A204.1 (cell line): ENCODE measurements around the gene CES2.
"Not testable (repeated sequence)": the region's sequence is repeated elsewhere in the genome, so short reads cannot be mapped to it uniquely, and the experiment has no call there.

Source experiments
- FAIRE-seq: peaks from 2 replicates; lab custom pipeline; 2012; peaks lifted over from hg19 to GRCh38; lab: Jason Lieb, UNC

Gene CES2, protein sequence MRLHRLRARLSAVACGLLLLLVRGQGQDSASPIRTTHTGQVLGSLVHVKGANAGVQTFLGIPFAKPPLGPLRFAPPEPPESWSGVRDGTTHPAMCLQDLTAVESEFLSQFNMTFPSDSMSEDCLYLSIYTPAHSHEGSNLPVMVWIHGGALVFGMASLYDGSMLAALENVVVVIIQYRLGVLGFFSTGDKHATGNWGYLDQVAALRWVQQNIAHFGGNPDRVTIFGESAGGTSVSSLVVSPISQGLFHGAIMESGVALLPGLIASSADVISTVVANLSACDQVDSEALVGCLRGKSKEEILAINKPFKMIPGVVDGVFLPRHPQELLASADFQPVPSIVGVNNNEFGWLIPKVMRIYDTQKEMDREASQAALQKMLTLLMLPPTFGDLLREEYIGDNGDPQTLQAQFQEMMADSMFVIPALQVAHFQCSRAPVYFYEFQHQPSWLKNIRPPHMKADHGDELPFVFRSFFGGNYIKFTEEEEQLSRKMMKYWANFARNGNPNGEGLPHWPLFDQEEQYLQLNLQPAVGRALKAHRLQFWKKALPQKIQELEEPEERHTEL

DNA sequence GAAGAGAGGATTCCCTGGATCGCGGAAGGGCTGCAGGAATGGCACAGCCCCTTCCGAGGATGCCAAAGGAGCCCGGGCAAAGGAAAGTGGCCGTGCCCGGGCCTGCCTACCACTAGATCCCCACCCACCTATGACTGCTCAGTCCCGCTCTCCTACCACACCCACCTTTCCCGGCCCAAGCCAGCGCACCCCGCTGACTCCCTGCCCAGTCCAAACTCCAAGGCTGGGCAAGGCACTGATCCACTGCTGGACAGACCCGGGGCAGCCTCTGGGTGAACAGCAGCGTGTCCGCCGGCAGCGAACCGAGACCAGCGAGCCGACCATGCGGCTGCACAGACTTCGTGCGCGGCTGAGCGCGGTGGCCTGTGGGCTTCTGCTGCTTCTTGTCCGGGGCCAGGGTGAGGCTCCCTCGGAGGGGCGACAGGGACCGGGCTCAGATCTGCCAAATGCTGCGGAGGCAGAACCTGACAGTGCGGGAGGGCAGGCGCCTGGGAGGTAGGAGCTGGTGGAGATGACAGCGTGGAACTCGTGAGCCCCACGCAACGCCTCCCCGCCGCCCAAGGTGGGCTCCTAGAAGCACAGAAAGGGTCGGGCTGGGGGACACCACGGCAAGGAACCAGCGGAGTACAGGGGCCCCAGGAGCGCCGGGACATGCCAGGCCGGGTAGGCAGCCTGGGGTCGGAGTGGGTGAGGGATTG is at the start of gene CES2:
CES2 (plus strand) TSS at position 203 of the 698 bp plus-strand sequence; CDS start at position 323, 120 bp downstream.
- FAIRE-seq, result no peak

DNA sequence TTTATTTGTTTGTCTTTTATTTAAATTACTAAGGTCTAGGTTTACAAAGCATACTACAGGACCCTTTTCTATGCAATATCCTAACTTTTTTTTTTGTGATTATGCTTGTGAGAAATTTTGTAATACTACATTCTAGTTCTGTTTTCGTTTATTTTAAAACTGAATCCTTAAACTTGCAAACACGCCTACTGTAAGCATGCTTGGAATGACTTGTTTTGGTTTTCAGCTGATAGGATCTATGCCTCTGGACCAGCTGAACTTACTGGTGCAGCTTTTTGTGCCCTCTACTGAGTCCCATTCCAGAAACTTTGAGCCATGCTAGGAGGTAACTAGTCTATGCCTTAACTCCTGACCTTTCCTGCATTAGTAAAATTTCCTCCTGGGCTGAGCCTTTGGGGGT is 49.0 kb upstream of the CES2 start:
- no peak for FAIRE-seq

DNA sequence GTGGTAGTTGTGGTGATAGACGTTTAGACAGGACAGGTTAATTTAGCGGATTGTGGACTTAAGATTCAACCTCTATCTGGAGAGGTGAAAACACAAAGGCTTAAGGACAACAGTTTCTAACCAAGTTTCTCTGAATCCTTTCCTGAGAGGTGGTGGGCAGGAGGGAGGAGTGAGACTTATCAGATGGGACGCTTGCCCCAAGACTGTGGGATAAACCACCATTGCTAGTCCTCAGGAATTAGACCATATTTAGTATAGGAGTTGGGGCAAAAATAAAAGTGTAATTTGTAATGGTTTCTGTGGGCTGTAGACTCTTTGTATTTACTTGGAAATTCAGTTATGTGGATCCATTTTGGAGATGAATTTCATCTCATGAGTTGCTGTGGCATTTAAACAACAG is 48.4 kb upstream of the CES2 start:
- no peak for FAIRE-seq

DNA sequence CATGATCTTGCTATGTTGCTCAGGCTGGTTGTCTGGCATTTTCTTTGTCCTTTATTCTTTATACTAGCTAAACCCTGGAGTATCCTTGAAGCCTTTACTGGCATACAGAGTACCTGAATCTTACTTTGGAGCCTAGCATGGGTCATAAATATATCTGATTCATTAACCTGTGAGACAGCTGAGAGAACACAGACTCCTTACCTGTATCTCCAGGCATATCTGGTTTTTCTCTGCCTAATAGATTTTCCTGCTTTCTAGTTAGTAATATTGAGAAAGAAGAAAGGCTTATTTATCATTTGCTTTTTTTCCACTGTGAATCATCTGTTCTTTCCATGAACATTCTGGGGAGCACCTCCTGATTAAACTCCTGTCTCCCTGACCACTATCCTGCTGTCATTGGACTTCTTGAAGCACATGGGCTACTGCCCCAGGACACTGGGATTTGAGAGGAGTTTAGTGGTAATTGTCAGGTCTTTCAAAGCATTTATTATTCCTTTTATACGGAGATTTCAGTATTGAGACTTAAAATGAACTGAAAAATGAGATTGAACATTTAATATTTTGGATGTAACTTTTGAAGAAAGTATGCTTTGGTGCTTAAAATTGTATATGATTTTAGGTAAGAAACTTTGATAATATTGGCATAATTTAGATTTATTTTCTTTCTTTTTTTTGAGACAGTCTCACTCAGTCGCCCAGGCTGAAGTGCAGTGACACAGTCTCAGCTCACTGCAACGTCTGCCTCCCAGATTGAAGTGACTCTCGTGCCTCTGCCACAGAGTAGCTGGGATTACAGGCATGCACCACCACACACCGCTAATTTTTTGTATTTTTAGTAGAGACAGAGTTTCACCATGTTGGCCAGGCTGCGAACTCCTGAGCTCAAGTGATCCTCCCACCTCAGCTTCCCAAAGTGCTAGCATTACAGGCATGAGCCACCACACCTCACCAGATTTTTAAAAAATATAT is 46.4 kb upstream of the CES2 start:
- no peak for FAIRE-seq

DNA sequence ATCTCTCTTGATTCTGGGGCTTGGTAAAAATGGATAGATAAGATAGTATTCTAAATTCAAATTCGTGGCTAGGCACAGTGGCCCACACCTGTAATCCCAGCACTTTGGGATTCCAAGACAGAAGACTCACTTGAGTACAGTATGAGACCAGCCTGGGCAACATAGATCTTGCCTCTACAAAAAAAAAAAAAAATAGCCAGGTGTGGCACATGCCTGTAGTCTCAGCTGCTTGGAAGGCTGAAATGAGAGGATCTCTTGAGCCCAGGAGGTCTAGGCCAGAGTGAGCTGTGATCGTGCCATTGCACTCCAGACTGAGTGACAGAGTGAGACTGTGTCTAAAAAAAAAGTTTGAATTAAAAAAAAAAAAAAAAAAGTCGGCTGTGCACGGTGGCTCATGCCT is 45.7 kb upstream of the CES2 start:
- FAIRE-seq, result no peak

DNA sequence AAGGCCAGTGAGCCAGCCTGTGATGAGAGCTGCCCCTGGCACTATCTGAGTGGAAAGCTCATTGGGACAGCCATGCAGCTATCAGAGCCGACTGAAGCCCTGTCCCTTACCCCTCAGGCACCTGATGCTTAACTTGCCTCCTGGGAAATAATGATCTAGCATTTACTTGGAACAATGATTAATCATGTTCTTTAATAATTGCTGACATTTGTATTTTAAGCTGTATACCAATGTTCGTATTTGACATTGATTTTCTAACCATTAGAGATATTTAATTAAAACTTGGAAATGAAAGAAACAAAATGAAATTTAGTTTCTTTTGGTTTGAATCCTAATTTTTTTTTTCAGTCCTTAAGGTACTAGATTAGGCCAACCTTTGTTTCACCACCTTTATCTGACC is 44.5 kb upstream of the CES2 start:
- FAIRE-seq, result no peak

DNA sequence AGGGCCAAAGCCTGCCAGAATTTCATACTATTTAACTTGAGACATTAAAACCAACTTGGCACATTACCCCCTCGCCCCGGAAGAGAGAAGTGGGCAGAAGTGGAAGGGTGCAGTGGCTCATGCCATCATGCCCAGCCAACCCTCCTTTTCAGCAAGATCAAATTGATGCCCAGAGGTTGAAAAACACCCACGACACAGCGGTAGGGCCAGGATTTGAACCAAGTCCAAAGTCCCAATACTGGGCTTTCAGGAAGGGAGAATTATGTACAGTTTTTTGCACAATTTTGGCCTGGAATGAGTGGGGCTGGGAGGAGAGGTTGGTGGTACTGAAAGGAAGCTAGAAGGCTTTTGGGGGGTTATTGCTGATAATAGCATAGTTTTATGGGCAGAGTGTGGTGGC is 44.0 kb upstream of the CES2 start:
- no peak for FAIRE-seq

DNA sequence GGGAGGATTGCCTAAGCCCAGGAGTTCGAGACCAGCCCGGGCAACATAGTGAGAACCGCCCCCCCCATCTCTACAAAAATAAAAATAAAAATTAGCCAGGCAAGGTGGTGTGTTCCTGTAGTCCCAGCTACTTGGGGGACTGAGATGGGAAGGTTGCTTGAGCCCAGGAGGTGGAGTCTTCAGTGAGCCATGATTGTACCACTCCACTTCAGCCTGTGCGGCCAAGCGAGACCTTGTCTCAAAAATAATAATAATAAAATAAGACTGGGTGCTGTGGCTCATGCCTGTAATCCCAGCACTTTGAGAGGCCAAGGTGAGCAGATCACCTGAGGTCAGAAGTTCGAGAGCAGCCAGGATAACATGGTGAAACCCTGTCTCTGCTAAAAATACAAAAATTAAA is 43.5 kb upstream of the CES2 start:
- FAIRE-seq, result no peak

DNA sequence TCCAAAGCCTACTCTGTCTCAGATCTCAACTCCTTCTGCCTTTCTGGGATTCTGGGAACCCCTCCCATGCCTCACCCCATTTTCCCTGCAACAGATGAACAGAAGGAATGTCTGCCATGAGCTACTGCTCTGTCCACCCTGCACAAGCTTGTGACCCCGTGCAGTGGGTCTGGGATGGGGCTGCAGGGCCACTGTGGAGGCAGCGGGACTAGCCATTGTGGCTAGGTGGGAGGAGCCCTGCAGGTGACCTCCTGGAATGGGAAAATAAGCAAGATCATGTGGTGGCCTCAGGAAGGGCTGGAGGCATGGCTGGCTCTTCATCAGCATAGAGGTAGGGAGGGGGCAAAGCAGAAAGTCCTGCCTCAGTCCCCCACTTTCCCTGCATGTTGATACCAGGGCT is 41.3 kb upstream of the CES2 start:
- FAIRE-seq, result no peak

DNA sequence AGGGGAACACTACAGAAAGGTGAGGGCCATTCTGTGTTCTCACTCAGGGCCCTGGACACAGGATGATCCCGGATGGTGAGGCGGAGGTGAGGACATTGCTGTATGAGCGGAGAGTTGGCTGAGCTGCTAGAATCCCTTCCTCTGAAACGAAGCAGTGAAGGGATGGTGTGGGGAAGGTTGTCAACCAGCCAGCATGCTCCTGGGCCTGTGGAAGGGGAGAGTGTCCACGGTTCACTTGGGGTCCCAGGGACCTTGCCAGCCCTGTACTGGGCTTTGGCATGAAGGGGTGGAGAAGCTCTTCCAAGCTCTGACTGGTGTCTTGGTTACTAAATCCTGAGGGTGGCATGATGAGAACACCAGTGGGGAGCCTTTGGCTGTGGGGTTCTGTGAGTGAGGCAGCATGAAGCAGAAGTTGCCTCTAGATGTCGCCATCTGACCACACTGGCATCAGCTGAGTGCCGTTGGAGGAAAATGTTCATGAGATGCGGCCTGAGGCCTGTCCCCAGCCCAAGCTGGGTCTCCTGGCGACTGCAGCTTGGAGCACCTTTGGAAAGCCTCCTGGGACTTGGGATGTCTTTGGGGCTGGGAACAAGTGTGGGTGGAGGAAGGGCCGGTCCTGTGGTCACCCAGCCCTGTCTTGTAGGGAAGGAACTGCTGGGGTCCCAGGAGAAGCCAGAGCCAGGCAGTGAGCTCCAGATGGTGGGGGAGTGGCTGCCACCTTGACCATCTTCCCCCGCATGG is 40.2 kb upstream of the CES2 start:
- no peak for FAIRE-seq

DNA sequence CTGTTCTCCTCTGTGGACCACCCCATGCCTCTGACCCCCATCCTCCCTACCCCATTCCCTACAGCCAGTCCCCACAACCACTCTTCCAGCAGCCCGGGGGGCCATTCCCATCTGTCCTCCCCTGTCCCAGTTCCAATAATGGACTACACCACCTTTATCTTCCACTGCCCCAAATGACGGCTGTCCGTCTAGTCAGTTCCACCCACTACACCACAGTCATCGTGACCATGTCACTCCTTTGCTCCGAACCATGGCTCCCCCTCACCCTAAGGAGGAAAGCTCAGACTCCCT is 39.7 kb upstream of the CES2 start:
- no peak for FAIRE-seq

DNA sequence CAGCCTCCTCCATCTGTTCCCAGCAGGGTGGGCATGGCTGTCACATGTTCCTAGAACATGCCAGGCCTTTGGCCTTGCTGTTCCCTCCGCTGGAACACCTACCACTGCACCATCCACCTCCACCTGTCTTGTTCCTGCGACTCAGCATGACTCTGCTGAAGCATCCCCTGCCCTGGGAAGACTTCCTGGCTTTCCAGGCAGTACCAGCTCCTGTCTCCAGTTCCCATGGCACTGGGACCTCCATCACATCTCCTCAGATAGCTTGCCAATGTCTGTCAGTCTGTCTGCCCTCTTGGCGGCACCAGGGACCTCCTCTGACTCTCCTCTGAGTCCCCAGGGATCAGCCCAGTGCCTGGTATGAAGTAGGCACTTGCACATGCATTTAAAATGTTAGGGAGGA is 39.3 kb upstream of the CES2 start:
- FAIRE-seq, result no peak

DNA sequence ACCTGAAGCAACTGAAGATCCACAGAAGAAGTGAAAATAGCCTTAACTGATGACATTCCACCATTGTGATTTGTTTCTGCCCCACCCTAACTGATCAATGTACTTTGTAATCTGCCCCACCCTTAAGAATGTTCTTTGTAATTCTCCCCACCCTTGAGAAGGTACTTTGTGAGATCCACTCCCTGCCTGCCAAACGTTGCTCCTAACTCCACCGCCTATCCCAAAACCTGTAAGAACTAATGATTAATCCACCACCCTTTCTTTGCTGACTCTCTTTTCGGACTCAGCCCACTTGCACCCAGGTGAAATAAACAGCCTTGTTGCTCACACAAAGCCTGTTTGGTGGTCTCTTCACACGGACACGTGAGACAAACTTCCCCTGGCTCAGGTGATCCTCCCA is 38.6 kb upstream of the CES2 start:
- not testable (repeated sequence) for FAIRE-seq

DNA sequence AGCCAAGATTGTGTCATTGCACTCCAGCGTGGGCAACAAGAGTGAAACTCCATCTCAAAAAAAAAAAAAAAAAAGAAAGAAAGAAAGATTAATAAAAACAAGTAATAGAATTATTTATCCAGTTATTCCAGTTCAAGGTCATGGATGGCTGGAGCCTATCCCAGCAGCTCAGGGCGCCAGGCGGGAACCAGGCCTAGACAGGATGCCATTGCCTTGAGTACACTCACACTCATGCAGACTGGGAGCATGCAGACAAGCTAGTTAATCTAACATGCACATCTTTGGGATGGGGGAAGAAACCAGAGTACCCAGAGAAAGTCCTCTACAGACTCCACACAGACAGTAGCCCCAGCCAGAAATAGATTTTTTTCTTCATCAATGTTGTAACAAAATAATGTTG is 37.1 kb upstream of the CES2 start:
- no peak for FAIRE-seq

DNA sequence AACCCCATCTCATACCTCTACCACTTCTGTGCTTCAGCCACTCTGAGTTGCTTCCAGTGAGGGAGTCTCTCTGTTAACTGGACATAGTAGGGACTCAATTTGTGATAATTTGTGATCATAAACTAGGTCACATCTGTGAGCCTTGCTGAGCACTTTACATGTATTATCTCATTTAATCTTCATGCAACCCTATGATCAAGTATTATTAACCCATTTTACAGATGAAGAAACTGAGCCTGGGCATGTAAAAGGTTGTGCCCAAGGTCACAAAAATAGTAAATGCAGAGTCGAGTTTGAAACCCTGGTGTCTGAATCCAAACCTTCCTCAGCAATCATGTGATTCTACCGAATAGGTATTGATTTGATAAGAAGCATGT is 36.4 kb upstream of the CES2 start:
- no peak for FAIRE-seq

DNA sequence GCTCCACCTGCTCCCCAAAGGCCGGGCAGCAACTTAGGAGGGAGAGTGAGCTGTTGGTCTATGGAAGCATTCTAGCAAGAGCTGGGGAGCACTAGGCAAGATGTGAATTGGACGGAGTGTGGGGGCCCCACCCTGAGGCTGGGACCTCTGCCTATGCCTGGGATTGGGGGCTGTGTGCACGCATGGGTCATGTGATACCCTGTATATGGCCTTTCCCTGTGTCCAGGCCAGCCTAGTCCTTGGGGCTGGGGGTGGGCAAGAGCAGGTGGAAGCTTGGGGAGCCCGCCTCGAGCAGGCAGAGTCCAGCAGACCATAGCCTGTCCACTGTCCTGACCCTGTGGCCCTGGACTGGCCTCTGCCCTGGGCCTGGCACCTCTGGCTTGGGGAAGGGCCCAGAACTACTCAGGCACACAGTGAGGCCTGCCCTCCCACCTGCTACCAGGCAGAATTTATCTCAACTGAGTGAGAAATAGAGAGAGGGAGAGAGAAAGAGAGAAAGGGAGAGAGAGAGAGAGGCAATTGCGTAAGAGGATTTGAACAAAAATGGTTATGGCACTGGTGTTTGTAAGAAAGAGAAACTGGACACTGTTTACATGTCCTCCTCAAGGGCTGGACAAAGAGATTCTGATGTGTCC is 35.9 kb upstream of the CES2 start:
- FAIRE-seq, result no peak

DNA sequence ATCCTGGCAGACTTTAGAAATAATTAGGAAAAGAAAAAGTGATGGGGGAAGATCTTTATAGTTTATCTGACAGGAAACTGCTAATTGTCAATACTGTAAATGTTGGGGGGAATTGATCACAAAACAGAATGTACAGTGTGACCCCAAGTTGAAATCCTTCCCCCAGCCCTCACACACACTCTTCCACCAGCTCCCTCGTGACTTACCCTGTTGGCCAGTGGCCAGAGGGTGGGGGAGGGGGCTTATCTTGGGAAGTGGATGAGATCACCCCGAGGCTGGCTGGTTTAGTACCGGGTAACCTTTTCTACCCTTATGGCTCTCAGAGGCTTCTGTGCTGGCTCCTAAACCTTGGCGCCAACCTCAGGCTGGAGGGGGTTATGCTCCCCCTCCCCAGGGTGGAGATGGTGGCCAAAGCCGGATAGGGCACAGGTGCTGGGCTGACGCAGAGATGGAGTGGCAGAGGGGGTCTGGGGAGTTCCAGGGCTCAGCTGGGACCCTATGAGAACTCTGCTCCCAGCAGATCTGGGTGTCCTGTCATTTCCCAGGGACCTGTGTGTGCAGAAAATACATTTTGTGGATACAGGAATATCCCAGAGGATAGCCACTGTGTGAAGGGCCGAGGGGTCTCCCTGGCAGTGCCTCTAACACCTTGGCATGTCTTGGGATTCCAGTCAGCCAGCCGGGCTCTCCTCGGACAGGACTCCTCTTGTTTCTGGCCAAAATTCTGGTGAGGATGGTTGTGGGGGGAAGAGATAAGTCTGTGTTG is 35.2 kb upstream of the CES2 start:
- no peak for FAIRE-seq

DNA sequence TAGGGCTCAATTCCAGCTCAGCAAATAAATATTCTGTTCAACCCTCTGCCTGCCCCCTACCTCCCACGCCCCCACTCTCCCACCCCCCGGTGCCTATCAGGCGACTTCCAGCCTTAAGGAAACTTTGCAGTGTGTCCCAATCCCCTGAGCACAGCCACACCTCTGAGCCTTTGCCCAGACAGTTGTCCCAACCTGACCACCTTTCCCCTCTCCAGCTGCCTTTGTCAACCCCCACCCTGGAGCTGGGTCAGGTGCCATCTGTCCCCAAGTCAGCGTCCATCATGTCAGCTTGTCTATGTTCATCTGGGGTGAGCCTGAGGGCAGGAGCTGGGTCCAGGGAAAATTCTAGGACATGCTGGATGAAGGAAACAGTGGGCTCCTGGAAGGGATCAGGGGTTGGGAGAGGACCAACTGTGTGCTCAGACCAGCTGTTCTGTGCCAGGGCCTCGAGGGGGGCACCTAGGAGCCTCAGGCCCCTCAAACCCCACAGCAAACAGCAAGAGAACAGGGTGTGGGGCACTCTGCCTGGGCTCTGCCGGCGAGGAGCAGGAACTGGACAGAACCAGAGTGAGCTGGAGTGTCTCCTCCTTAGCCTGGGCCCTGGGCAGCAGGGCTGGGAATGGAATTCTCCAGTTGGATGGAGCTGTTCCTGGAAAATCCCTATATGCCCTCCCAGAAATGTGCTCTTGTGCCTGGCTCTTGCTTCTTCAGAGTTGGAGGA is 34.4 kb upstream of the CES2 start:
- no peak for FAIRE-seq

DNA sequence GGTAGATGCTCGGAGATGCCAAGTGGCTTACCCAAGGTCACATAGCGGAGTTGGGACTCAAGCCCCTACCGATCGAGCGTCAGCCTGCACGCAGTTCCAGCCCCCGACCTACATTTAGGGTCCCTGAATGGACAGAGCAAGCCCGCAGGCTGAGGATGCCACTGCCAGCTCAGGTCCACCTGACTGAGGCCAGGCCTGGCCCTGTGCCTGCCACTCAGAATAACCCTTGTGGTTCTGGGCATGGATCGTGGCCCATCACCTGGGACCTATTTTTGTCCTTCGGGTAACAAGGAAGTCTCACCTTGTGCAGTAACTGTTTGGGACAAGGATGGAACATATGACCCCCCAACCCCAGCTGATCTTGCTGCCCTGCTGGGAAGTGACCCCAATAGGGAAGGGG is 33.7 kb upstream of the CES2 start:
- FAIRE-seq, result no peak
